ENCODE results near the gene ZNF12.

The ZNF12 gene

DNA sequence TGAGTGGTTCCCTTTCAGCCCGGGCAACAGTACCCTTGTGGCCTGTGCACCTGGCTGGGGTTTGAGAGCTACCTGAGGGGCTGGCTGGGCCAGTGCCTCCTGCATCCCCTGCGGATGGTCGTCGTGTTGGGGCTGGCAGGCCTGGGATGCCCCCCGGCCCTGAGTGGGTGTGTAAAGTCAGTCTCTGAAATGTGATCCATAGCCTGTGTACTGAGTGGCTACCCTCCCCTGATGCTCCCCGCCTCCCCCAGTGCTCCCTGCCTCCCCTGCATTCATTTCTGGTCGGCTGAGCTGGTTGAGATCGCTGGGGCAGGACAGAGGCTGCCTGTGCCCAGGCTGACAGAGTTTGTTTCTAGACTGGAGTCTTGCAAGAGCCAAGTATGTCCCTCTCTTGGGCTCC is 60.3 kb downstream of the ZNF12 start:
- no peak for DNase-seq

DNA sequence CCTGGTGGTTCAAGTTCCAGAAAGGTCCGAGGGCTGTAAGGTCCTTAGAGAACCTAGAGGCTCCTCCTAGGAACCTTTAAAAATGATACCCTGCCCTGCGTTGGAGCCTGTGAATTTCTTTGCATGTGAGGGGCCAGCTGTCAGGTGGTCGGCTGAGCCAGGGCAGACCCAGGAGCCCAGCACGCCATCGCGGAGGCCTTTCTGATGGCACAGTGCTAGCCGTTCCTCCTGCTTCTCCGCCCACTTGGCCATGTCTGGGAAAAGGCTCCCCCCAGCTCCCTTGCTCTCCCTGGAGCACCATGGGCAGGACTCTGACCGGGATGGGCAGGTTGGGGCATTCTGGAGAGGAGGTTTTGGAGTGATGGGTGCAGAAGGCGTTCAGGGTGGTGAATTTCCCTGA is 62.0 kb downstream of the ZNF12 start:
- DNase-seq: no peak

DNA sequence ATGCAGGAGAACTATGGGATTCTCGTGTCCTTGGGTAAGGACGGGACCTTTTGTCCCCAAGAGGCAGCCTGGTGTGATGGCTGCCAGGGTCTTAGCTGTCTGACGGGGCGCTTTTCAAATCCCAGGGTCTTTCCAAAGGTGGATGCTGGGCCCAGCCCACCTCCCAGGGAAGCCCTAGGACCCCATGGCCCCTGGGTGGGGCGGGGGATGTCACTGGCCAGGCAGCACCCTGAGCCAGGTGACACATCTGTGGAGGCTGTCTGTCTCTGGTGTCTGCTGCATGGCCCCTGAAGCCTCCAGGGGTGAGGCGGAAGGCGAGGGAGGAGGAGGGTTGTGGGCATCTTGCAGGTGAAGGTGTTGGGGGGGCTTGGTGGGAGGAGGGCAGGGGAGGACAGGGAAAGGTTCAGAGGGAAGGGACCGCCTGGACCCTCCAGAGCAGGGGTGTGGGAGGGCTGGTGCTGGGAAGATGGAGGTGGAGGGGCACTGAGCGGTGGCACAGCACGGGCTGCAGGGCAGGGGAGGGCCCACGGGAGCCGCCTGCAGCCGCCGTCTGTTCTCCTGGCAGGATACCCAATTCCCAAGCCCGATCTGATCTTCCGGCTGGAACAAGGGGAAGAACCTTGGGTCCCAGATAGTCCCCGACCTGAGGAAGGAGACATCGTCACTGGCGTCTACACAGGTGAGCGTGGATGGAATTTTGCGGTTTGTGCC is 62.7 kb downstream of the ZNF12 start:
- no peak for DNase-seq

DNA sequence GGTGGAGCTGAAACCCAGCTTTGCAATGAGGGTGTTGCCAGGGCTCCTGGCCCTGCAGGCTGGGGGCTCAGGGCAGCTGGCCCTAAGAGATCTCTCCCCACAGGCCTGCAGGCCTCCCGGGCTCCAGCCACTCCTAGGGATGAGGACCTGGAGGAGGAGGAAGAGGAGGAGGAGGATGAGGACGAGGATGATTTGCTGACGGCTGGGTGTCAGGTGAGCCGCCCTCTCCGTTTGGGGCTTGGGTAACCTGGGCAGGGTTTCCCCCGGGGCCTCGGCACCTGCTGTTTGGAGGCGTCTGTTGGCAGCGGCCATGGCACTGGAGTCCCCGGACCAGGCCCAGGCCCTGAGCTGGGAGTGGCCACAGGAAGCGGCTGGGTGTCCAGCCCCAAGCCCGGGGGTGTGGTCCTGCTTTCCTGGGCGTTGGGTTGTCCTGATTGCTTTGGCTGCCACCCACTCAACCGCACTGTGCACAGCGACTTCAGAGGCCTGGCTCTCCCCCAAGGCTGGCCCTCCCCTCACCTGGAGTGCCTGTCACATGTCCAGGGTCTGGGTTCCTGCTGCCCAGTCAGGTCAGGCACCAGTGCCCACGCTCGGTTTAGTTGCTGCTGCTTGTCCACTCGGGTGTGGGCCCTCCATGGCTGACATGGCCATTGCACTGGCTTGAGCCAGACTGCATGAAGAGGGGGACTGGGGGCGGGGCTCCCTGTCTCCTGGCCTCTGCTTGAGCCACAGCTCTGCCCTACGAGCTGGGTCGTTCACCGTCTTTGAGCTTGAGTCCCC is 63.7 kb downstream of the ZNF12 start:
- no peak for DNase-seq

DNA sequence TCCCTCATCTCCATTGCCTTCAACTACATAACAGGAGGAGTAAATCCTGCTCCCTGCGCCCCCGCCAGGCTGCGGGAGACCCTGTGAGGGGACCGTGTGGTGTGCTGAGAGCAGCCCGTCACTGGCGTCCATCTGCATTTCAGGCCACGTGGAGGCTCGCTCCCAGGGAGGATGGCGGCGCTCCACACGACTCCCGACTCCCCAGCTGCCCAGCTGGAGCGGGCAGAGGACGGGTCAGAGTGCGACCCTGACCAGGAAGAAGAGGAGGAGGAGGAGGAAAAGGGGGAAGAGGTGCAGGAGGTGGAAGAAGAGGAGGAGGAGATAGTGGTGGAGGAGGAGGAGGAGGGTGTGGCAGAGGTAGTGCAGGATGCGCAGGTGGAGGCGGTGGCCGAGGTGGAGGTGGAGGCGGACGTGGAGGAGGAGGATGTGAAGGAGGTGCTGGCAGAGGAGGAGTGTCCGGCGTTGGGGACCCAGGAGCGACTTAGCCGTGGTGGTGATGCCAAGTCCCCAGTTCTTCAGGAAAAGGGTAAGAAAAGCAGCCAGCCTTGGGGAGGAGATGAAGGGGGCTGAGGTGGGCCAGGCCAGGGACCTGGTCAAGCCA is 64.4 kb downstream of the ZNF12 start:
- DNase-seq: no peak

DNA sequence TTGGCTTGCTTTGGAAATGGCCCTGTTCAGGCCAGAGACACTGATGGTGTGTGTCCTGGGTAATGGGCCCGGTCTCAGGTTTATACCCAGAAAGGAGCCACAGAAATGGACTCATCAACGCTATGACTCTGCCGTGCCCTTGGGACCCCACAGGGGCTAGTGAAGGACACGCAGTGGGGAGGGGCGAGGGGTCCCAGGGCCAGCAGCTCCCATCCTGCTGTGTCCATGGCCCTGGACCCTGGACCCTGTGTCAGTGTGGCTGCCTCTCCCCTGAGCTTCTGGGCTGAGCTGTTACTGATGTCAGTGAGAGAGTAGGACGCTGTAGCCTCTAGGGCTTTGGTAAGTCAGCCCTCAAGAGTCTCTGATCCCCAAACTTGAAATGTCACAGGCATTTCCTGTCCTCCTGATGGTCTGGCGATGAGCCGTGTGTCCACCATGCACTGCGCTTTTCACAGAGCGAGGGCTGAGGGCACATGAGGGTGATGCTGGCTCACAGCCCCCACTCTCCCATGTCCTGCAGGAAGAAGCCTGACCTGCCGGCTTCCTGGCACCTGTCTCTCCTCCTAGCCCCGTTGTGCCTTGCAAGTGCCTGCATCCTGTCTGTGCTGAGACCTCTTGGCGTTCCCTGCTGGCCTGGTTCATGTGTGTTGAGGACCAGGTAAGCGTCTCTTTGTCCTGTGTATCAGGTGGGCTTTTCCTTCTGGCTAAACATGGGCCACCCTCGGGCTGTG is 65.3 kb downstream of the ZNF12 start:
- DNase-seq: no peak

DNA sequence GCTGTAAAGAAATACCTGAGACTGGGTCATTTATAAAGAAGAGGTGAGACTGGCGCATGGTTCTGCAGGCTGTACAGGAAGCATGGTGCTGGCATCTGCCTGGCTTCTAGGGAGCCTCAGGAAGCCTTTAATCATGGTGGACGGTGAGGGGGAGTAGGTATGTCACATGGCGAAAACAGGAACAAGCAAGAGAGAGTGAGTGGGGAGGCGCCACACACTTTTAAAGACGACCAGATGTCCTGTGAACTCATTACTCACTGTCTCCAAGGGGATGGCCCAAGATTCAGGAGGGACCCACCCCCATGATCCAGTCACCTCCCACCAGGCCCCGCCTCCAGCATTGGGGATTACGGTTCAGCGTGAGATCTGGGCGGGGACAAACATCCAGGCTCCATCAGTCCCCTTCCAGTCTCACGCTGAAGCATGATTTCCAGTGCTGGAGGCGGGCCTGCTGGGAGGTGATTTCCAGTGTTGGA is 66.5 kb downstream of the ZNF12 start:
- DNase-seq: no peak

DNA sequence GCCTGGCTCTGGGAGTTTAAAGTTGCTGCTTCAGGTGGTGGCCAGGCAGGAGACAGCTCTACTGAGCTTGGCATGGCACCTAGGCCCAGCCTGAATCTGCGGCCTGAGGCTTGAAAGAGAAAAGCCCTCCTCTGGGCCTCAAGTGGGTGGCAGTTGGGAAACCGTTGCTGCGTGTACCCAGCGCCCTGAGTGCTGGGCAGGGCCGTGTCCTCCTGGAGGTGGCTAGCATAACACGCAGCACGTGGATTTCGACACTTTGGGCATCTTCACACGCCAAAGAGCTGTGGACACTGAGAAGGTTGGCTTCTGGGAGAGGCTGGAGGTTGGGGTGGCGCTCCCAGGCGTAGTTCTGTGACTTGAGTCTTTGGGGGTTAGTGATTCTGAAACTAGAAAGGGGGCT is 67.1 kb downstream of the ZNF12 start:
- no peak for DNase-seq

DNA sequence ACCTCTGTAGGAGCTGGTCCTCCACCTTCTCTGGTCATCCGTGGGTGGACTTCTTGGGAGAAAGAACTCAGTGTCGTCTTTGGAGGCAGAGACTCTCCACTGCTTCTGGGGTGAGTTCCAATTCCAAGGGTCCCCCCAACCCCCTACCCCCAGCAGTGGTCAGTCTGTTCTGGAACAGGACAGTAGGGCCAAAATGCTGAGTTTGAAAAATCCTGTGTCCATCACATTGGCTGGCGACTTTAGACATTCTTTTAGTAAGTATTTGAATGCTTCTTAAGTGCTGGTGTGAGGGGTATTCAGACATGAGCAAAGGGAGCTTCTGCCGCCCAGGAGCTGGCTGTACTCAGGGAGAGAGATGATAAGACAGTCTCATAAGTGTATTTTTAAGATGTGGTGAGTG is 67.7 kb downstream of the ZNF12 start:
- no peak for DNase-seq

Data from NCI-H1417 (cell line).